Pancreas (tissue), 10 donors: ENCODE measurements around the gene GPX5. TPM values are rescaled to one million over a fixed set of nuclear protein-coding genes. Genes with fewer than 3 reads are reported as not detected.

Source experiments
- ATAC-seq, 4 donors: fragments of 200-7000 bp; cut with Tn5 transposase; one replicate each; pipeline versions ENCODE4 v1.8.0 to v1.9.1; 2020; ENCODE audit warnings: mild to moderate bottlenecking in 4 of 4, moderate library complexity in 4 of 4
- DNase-seq, 6 donors: peaks; one replicate each; pipeline ENCODE4 v3.0.0-alpha.2; 2020
- FAIRE-seq: peaks from 2 replicates; lab custom pipeline; 2012; peaks lifted over from hg19 to GRCh38; lab: Jason Lieb, UNC
- H3K27ac ChIP-seq, 4 donors: fragments of 200-600 bp; sonication (generic); 1 replicate in 3 of 4; 2 replicates in 1 of 4; pipeline versions ENCODE4 v1.5.0 to v1.8.0; 2020
- H3K27me3 ChIP-seq, 4 donors: fragments of 200-600 bp; one replicate each; pipeline ENCODE4 v1.8.0; 2021
- H3K36me3 ChIP-seq, 3 donors: fragments of 200-600 bp; sonication (generic) in 1 of 3; one replicate each; pipeline versions ENCODE4 v1.5.0 to v1.8.0; 2020 to 2021
- H3K4me1 ChIP-seq, 3 donors: fragments of 200-600 bp; one replicate each; pipeline ENCODE4 v1.8.0; 2021
- H3K4me3 ChIP-seq, 4 donors: fragments of 200-600 bp; sonication (generic) in 2 of 4; one replicate each; pipeline versions ENCODE4 v1.5.0 to v1.8.0; 2020 to 2021
- H3K9me3 ChIP-seq, 4 donors: fragments of 200-600 bp; one replicate each; pipeline ENCODE4 v1.8.0; 2021
- CTCF ChIP-seq, 4 donors: fragments of 200-600 bp; sonication (generic) in 3 of 4; IDR thresholded peaks; one replicate each; pipeline versions ENCODE4 v1.5.0 to v1.8.0; 2021; ENCODE audit warnings: antibody characterized with exemption in 4 of 4
- WGBS, 2 donors: extraction: QIAGEN DNeasy Blood & Tissue Kit; methylation state at CpG; one replicate each; pipeline ENCODE4 v1.1.7; 2013; 5-methylcytosine and 5-hydroxymethylcytosine counted together
- intact Hi-C, 3 donors: fragments of 100-400 bp; cut with DNase I; formaldehyde crosslinking; loops; one replicate each; pipeline versions ENCODE4 v1.11.1 to v1.14.2; 2022
- polyA plus RNA-seq, 2 donors: library from polyadenylated mRNA; stranded (reverse); fragments of 200-250 nt; gene quantifications; one replicate each; pipeline ENCODE4 v1.2.3, GENCODE V29; 2013
- total RNA-seq, 6 donors: library from RNA; stranded (reverse); fragmentation: NEBNext Ultra II Directional in 4 of 6; extraction: Animal tissue kit (Norgen Biotek cat#: 25700) in 4 of 6; gene quantifications; one replicate each; pipeline versions ENCODE4 v1.2.1 to v1.2.4, GENCODE V29; 2021 to 2023
- donor health status: healthy with polysubstance abuse.
- donor health status: DM: no; HTN: no; CAD: no; lungs with moderate emphysema.
- donor health status: DM: no; HTN: no; CAD: no.
- donor health status: control.
- donor health status: control.
- donor health status: Bipolar disorder and iron deficiency.
- donor health status: DM: yes; HTN: yes; CAD: no.
- donor health status: DM: no; HTN: no; CAD: no.
- donor health status: DM: no; HTN: no; CAD: no.
- donor health status: DM: yes; HTN: yes; CAD: no.

GPX5 gene
- total and polyA plus RNA-seq, 8 donors, result not detected

- Histone ChIP-seq H3K27ac (no peak overlapping the region), H3K36me3 (no peaks in the 10 kb centered on the region), H3K4me1 (no peaks in the 10 kb centered on the region), H3K4me3 (no peak overlapping the region), H3K9me3 (no peaks in the 10 kb centered on the region), H3K27me3 (peaks cover 0 to 19% (median 0%) of the 10 kb centered on the region in 4 donors)
- DNase-seq (no peak), FAIRE-seq (no peak), ATAC-seq (no peak)
- 40 to 52% methylated on average over 3 of the region's 3 CpGs for WGBS, 2 donors
- no peak for TF ChIP-seq CTCF (IDR thresholded peaks at IDR 0.05)
- intact Hi-C loops, result no loop called here
Observed at GRCh38 chr6:28523241-28523622, 2.4 kb upstream of the GPX5 start.

- Histone ChIP-seq H3K9me3 (no peaks in the 10 kb centered on the region), H3K4me1 (no peaks in the 10 kb centered on the region), H3K27ac (no peak overlapping the region), H3K4me3 (no peak overlapping the region), H3K27me3 (peaks cover 0 to 4% (median 1%) of the 10 kb centered on the region in 4 donors), H3K36me3 (no peaks in the 10 kb centered on the region)
- DNase-seq, result no peak
- no peak for FAIRE-seq
- 5 to 13% methylated on average over 1 of the region's 1 CpG for WGBS, 2 donors
- intact Hi-C loops, result no loop called here
- TF ChIP-seq CTCF (IDR thresholded peaks at IDR 0.05), result no peak
- no peak for ATAC-seq
Observed at GRCh38 chr6:28530777-28531176, 5.1 kb downstream of the GPX5 start.

GRCh38 chr6:28531479-28532128 lies 5.9 kb downstream of the GPX5 start:
- H3K27ac ChIP-seq, result no peak overlapping the region
- H3K36me3 ChIP-seq, result no peaks in the 10 kb centered on the region
- H3K9me3 ChIP-seq, result no peaks in the 10 kb centered on the region
- peaks cover 0 to 6% (median 2%) of the 10 kb centered on the region in 4 donors for H3K27me3 ChIP-seq
- no peak for TF ChIP-seq CTCF (IDR thresholded peaks at IDR 0.05)
- intact Hi-C loops, result no loop called here
- no peak for ATAC-seq
- 50 to 54% methylated on average over 7 of the region's 7 CpGs for WGBS, 2 donors
- no peak for DNase-seq
- H3K4me1 ChIP-seq, result no peaks in the 10 kb centered on the region
- H3K4me3 ChIP-seq, result no peak overlapping the region
- FAIRE-seq, result no peak

DNA sequence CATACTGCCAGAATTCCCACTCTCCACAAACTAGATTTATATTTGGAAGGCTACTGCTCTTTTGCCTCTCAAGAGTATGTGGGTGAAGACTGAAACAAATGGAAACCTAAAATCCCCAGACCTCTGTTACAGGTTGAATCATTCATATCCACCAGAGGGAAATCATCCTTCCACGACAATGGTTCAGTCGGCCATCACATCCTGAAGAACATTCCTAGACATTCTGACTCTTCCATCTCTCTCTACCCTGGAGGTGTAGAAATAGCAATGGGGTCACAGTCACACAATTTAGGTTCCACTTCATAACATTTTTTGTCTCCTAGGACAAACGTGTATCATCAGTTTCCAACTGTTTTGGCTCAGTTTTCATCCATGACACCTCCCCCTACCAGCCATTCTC lies 8.6 kb downstream of the GPX5 start:
- no peaks in the 10 kb centered on the region for H3K36me3 ChIP-seq
- intact Hi-C loops, result no loop called here
- DNase-seq (no peak), ATAC-seq (no peak), FAIRE-seq (no peak)
- H3K4me1 ChIP-seq, result no peaks in the 10 kb centered on the region
- 45 to 60% methylated on average over 3 of the region's 3 CpGs for WGBS, 2 donors
- no peaks in the 10 kb centered on the region for H3K9me3 ChIP-seq
- H3K27ac ChIP-seq, result no peak overlapping the region
- H3K27me3 ChIP-seq, result peaks cover 0 to 24% (median 2%) of the 10 kb centered on the region in 4 donors
- H3K4me3 ChIP-seq, result no peak overlapping the region
- TF ChIP-seq CTCF (IDR thresholded peaks at IDR 0.05), result no peak

- H3K4me3 ChIP-seq, result no peak overlapping the region
- no peak for TF ChIP-seq CTCF (IDR thresholded peaks at IDR 0.05)
- FAIRE-seq (no peak), ATAC-seq (no peak), DNase-seq (no peak)
- H3K9me3 ChIP-seq, result no peaks in the 10 kb centered on the region
- no peak overlapping the region for H3K27ac ChIP-seq
- peaks cover 0 to 29% (median 0%) of the 10 kb centered on the region in 4 donors for H3K27me3 ChIP-seq
- intact Hi-C loops, result no loop called here
- 30 to 42% methylated on average over 2 of the region's 2 CpGs for WGBS, 2 donors
- no peaks in the 10 kb centered on the region for H3K36me3 ChIP-seq
- no peaks in the 10 kb centered on the region for H3K4me1 ChIP-seq
Observed at GRCh38 chr6:28534875-28535274, 9.2 kb downstream of the GPX5 start.
